Upper lobe of right lung (tissue), 1 donor: ENCODE data around the gene CRYBG3. TPM values are rescaled to one million over a fixed set of nuclear protein-coding genes. Genes with fewer than 3 reads are reported as not detected.

Source experiments
- ATAC-seq: fragments of 200-7000 bp; cut with Tn5 transposase; one replicate; pipeline ENCODE4 v1.9.1; 2020; ENCODE audit warnings: mild to moderate bottlenecking, moderate library complexity
- DNase-seq: peaks from one replicate; pipeline ENCODE4 v3.0.0-alpha.2; 2020
- H3K27ac ChIP-seq: fragments of 200-600 bp; one replicate; pipeline ENCODE4 v1.8.0; 2022
- H3K27me3 ChIP-seq: fragments of 200-600 bp; one replicate; pipeline ENCODE4 v1.8.0; 2022; ENCODE audit warnings: mild to moderate bottlenecking
- H3K36me3 ChIP-seq: fragments of 200-600 bp; one replicate; pipeline ENCODE4 v1.8.0; 2022
- H3K4me1 ChIP-seq: fragments of 200-600 bp; one replicate; pipeline ENCODE4 v1.8.0; 2022
- H3K4me3 ChIP-seq: fragments of 200-600 bp; one replicate; pipeline ENCODE4 v1.8.0; 2022; ENCODE audit warnings: mild to moderate bottlenecking
- H3K9me3 ChIP-seq: fragments of 200-600 bp; one replicate; pipeline ENCODE4 v1.8.0; 2022
- intact Hi-C: fragments of 100-400 bp; cut with DNase I; formaldehyde crosslinking; loops from one replicate; pipeline ENCODE4 v1.11.0; 2022
- total RNA-seq: library from RNA; stranded (reverse); fragmentation: NEBNext Ultra II Directional; extraction: Animal tissue kit (Norgen Biotek cat#: 25700); gene quantifications from one replicate; pipeline ENCODE4 v1.2.1, GENCODE V29; 2021
- TF ChIP-seq, protein P1 (sequence below): fragments of 200-600 bp; IDR thresholded peaks from one replicate; pipeline ENCODE4 v1.8.0; 2022; ENCODE audit warnings: antibody characterized with exemption
- donor health status: DM: no; HTN: yes; CAD: no; lungs with severe emphysema.

Gene CRYBG3
- total RNA-seq, 1 donor from 2014 or later, result 25.5 TPM

DNA sequence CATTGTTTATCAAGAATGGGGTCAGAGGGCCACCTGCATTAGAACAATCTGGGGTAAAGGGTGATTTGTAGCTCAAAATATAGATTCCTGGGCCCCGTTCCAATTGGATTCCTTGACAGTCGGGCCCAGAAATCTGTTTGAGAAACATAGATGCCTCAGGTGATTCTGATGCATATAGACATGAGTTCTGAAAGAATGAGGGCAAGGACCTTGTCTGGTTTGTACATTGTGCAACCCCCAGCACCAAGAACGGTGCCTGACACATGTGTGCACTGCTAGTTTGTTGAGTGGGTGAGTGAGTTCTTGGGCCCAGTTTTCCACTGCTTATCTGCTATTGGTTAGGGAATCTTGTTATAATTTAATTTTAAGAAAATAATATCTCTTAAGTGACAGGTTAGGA lies 16.6 kb downstream of the CRYBG3 start:
- TF ChIP-seq, protein P1, sequence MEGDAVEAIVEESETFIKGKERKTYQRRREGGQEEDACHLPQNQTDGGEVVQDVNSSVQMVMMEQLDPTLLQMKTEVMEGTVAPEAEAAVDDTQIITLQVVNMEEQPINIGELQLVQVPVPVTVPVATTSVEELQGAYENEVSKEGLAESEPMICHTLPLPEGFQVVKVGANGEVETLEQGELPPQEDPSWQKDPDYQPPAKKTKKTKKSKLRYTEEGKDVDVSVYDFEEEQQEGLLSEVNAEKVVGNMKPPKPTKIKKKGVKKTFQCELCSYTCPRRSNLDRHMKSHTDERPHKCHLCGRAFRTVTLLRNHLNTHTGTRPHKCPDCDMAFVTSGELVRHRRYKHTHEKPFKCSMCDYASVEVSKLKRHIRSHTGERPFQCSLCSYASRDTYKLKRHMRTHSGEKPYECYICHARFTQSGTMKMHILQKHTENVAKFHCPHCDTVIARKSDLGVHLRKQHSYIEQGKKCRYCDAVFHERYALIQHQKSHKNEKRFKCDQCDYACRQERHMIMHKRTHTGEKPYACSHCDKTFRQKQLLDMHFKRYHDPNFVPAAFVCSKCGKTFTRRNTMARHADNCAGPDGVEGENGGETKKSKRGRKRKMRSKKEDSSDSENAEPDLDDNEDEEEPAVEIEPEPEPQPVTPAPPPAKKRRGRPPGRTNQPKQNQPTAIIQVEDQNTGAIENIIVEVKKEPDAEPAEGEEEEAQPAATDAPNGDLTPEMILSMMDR, result no peak
- no peaks in the 10 kb centered on the region for H3K27me3 ChIP-seq
- intact Hi-C loops, result no loop called here
- H3K36me3 ChIP-seq, result no peaks in the 10 kb centered on the region
- peaks cover 14% of the 10 kb centered on the region for H3K4me1 ChIP-seq
- no peak for ATAC-seq
- H3K4me3 ChIP-seq, result no peak overlapping the region
- no peaks in the 10 kb centered on the region for H3K9me3 ChIP-seq
- no peak for DNase-seq
- H3K27ac ChIP-seq, result no peak overlapping the region

DNA sequence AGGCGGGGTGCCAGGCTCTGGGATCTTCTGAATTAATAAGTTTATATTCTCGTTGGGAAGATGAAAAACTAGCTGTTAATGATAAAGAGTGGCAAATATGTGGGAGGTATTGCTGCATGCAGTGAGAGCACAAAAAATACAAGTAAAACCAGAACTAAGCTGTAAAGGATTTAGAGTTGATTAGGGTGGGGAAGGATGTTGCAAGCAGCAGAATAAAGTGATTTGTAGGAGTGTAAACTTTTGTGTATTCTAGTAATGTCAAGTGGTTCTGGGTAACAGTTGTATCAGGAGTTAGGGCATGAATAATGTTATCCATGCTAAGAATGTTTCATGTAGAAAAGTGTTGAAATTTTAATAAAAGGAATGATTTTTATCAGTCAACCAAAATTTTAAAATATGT lies 18.1 kb downstream of the CRYBG3 start:
- DNase-seq (no peak), ATAC-seq (peak; percentile 40)
- Histone ChIP-seq H3K9me3 (no peaks in the 10 kb centered on the region), H3K36me3 (no peaks in the 10 kb centered on the region), H3K27ac (no peak overlapping the region), H3K4me3 (no peak overlapping the region), H3K4me1 (peaks cover 14% of the 10 kb centered on the region), H3K27me3 (no peaks in the 10 kb centered on the region)
- TF ChIP-seq, protein P1, result no peak
- intact Hi-C loops, result no loop called here

DNA sequence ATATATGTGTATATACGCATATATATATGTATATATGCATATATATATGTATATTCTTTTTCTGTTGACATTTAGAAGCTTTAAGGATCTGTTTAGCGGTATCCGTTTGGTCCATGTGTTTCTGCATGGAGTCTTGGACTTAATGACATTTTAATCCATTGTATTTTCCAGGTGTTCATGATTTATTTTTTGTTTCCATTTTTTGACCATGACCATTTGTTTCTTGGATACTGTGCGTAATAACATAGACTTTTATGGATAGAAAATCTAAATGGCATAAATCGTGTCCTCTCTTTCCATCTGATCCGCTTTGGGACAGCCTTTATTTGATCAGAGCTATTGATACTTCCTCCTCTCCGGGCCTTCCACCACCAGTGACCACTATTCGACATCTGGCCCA lies 19.5 kb downstream of the CRYBG3 start:
- H3K9me3 ChIP-seq, result no peaks in the 10 kb centered on the region
- no peaks in the 10 kb centered on the region for H3K27me3 ChIP-seq
- no peak overlapping the region for H3K27ac ChIP-seq
- no peak overlapping the region for H3K4me3 ChIP-seq
- peaks cover 5% of the 10 kb centered on the region for H3K36me3 ChIP-seq
- no peak for DNase-seq
- intact Hi-C loops, result no loop called here
- H3K4me1 ChIP-seq, result peaks cover 14% of the 10 kb centered on the region
- no peak for ATAC-seq
- TF ChIP-seq, protein P1, result no peak

DNA sequence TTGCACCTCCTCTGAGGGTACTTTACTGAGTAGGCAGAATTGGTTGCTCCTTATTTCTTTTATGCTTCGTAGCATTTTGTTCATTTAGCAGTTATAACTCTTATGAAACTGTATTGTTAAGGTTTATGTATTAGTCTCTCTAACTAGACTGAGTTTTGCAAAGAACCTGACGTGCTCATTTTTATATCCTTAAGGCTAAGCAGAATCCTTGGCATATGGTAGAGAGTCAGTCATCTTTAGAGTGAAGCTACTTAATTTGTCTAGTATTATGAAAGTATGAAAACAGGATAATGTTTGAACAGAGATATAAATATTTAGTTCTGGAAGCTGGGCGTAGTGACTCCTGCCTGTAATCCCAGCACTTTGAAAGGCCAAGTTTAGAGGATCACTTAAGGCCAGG lies 20.1 kb downstream of the CRYBG3 start:
- Histone ChIP-seq H3K36me3 (peaks cover 8% of the 10 kb centered on the region), H3K9me3 (no peaks in the 10 kb centered on the region), H3K4me1 (peaks cover 14% of the 10 kb centered on the region), H3K4me3 (no peak overlapping the region), H3K27ac (no peak overlapping the region), H3K27me3 (no peaks in the 10 kb centered on the region)
- TF ChIP-seq, protein P1, result no peak
- intact Hi-C loops, result no loop called here
- no peak for DNase-seq
- no peak for ATAC-seq

DNA sequence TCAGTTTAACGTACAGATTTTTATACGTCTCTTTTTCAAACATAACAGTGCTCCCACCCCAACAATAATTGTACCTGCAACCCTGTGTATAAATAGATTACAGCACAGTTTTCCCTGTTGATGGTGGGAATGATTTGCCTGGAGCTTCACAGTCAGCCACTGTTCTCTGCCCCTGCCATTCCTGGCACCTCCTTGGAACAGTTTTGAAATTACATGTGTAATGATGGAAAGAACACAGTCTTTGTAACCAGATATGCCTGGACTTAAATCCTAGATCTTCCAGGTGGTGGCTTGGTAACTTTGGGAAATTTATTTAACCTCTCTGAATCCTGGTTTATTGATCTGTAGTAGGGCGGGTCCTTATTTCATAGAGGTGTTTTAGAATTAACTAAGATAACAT lies 27.0 kb downstream of the CRYBG3 start:
- no peak overlapping the region for H3K4me3 ChIP-seq
- ATAC-seq (no peak), DNase-seq (no peak)
- TF ChIP-seq, protein P1, result no peak
- no peaks in the 10 kb centered on the region for H3K27me3 ChIP-seq
- H3K36me3 ChIP-seq, result peaks cover 14% of the 10 kb centered on the region
- no peaks in the 10 kb centered on the region for H3K4me1 ChIP-seq
- H3K27ac ChIP-seq, result no peak overlapping the region
- intact Hi-C loops, result no loop called here
- no peaks in the 10 kb centered on the region for H3K9me3 ChIP-seq

DNA sequence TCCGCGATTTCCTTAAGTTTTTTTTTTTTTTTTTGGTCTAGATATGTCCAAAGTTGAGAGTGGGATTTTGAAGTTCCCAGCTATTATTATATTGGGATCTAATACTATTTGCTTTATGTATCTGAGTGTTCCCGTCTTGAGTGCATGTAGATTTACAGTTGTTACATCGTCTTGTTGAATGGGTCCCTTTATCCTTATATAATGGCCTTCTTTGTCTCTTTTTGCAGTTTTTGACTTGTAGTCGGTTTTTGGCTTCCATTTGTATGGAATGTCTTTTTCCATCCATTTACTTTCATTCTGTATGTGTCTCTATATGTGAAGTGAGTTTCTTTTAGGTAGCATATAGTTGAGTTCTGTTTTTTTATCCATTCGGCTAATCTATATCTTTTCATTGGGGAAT lies 35.6 kb downstream of the CRYBG3 start:
- H3K4me3 ChIP-seq, result no peak overlapping the region
- no peaks in the 10 kb centered on the region for H3K4me1 ChIP-seq
- TF ChIP-seq, protein P1, result no peak
- no peaks in the 10 kb centered on the region for H3K27me3 ChIP-seq
- DNase-seq (no peak), ATAC-seq (no peak)
- no peak overlapping the region for H3K27ac ChIP-seq
- intact Hi-C loops, result no loop called here
- H3K9me3 ChIP-seq, result no peaks in the 10 kb centered on the region
- H3K36me3 ChIP-seq, result no peaks in the 10 kb centered on the region
